ENCODE results near the gene CHAT. TPM values are rescaled to one million over a fixed set of nuclear protein-coding genes. Genes with fewer than 3 reads are reported as not detected.

The CHAT gene
- total and polyA plus RNA-seq, 7 donors: not detected

DNA sequence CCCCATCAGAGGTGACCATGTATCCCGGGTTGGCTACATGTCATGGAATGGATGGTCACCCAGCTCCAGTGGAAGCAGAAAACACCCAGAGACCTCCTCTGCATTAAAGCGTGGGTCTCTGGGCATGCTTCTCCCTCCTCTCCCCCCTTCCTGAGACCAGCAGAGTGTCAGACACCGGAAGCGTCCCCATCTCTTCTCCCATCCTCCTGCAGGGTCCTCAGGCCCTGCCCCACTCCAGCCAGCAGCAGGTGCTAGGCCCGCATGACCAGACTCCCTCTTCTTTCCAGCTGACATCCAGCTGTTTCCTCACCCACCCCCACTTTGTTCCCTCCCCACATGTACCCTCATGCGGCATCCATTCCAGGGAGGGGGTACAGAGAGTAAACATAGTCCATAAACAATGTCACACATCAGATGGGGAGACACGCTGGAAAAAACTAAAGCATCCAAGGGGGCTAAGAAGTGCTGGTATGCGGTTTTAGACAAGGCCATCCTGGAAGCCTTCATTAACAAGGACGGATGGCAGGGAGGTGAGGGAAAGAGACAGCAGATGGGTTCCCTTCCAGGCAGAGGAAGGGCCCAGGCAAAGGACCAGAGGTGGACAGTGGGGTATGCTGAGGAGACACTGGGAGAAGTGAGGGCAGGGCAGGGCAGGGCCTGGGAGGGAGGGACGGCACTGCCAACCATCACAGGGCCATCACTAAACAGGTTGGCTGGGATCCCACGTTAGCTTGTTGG lies 16.2 kb upstream of the CHAT start:
- Histone ChIP-seq H3K4me3 (no peak overlapping the region), H3K9me3 (no peaks in the 10 kb centered on the region), H3K27me3 (ENCODE audit: insufficient read depth in 3 of 3, low read length in 2 of 3) (peaks cover 0 to 18% (median 0%) of the 10 kb centered on the region in 3 donors), H3K27ac (no peak overlapping the region), H3K36me3 (ENCODE audit: insufficient read depth in 1 of 2, low read depth in 1 of 2) (no peaks in the 10 kb centered on the region), H3K4me1 (no peaks in the 10 kb centered on the region)
- ATAC-seq: no peak
- TF ChIP-seq, protein P1, sequence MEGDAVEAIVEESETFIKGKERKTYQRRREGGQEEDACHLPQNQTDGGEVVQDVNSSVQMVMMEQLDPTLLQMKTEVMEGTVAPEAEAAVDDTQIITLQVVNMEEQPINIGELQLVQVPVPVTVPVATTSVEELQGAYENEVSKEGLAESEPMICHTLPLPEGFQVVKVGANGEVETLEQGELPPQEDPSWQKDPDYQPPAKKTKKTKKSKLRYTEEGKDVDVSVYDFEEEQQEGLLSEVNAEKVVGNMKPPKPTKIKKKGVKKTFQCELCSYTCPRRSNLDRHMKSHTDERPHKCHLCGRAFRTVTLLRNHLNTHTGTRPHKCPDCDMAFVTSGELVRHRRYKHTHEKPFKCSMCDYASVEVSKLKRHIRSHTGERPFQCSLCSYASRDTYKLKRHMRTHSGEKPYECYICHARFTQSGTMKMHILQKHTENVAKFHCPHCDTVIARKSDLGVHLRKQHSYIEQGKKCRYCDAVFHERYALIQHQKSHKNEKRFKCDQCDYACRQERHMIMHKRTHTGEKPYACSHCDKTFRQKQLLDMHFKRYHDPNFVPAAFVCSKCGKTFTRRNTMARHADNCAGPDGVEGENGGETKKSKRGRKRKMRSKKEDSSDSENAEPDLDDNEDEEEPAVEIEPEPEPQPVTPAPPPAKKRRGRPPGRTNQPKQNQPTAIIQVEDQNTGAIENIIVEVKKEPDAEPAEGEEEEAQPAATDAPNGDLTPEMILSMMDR (IDR thresholded peaks at IDR 0.05): no peak
- WGBS, 3 donors: 61 to 72% (median 67%) methylated on average over 11 of the region's 11 CpGs
- intact Hi-C loops (cut with DNase I): loop anchor here in 1 of 2 donors (10.0 kb wide), 1 partner anchor 317 kb away; no protein-coding TSS in a partner anchor
- no peak for DNase-seq

GRCh38 chr10:49598164-49598856 lies 15.5 kb upstream of the CHAT start:
- no peak overlapping the region for H3K27ac ChIP-seq
- intact Hi-C loops (cut with DNase I): loop anchor here in 1 of 2 donors (10.0 kb wide), 1 partner anchor 316 kb away; no protein-coding TSS in a partner anchor
- H3K27me3 ChIP-seq (ENCODE audit: insufficient read depth in 3 of 3, low read length in 2 of 3): peaks cover 0 to 24% (median 3%) of the 10 kb centered on the region in 3 donors
- 57 to 70% (median 62%) methylated on average over 8 of the region's 8 CpGs for WGBS, 3 donors
- no peaks in the 10 kb centered on the region for H3K36me3 ChIP-seq (ENCODE audit: insufficient read depth in 1 of 2, low read depth in 1 of 2)
- H3K9me3 ChIP-seq: no peaks in the 10 kb centered on the region
- DNase-seq (no peak), ATAC-seq (no peak)
- no peak overlapping the region for H3K4me3 ChIP-seq
- H3K4me1 ChIP-seq: no peaks in the 10 kb centered on the region
- TF ChIP-seq, protein P1 (IDR thresholded peaks at IDR 0.05): no peak

- WGBS, 3 donors: 57 to 78% (median 68%) methylated on average over 4 of the region's 4 CpGs
- Histone ChIP-seq H3K9me3 (no peaks in the 10 kb centered on the region), H3K4me3 (no peak overlapping the region), H3K27ac (no peak overlapping the region), H3K4me1 (no peaks in the 10 kb centered on the region), H3K27me3 (ENCODE audit: insufficient read depth in 3 of 3, low read length in 2 of 3) (peaks cover 0 to 27% (median 3%) of the 10 kb centered on the region in 3 donors), H3K36me3 (ENCODE audit: insufficient read depth in 1 of 2, low read depth in 1 of 2) (no peaks in the 10 kb centered on the region)
- DNase-seq (no peak), ATAC-seq (no peak)
- TF ChIP-seq, protein P1 (IDR thresholded peaks at IDR 0.05): no peak
- intact Hi-C loops (cut with DNase I): loop anchor here in 1 of 2 donors (10.0 kb wide), 1 partner anchor 316 kb away; no protein-coding TSS in a partner anchor
Observed at GRCh38 chr10:49598986-49599385, 14.9 kb upstream of the CHAT start.

DNA sequence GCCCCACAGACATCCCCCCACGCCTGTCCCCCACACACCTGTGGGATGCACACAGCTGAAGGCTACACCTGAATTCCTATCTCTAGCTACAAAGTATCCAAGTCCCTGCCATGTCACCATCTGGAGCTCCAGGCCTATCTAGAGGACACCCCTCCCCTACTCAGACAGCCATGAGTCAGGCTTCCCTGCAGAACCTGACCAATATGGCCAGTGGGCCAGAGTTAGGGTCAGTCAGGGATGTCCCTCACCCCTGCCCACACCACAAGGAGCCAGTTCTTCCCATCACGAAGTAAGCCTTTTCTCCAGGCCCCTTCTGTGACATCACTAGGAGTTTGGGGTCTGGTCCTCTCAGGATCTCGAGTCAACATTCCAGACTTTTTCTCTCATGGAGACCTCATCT lies 14.3 kb upstream of the CHAT start:
- H3K4me3 ChIP-seq: no peak overlapping the region
- H3K27me3 ChIP-seq (ENCODE audit: insufficient read depth in 3 of 3, low read length in 2 of 3): peaks cover 0 to 31% (median 3%) of the 10 kb centered on the region in 3 donors
- no peak for ATAC-seq
- TF ChIP-seq, protein P1 (IDR thresholded peaks at IDR 0.05): no peak
- 53 to 67% (median 62%) methylated on average over 3 of the region's 3 CpGs for WGBS, 3 donors
- no peaks in the 10 kb centered on the region for H3K4me1 ChIP-seq
- DNase-seq: no peak
- H3K36me3 ChIP-seq (ENCODE audit: insufficient read depth in 1 of 2, low read depth in 1 of 2): no peaks in the 10 kb centered on the region
- no peak overlapping the region for H3K27ac ChIP-seq
- intact Hi-C loops (cut with DNase I): loop anchor here in 1 of 2 donors (10.0 kb wide), 1 partner anchor 315 kb away; no protein-coding TSS in a partner anchor
- no peaks in the 10 kb centered on the region for H3K9me3 ChIP-seq
